Stomach (tissue), 4 donors: Measurements from ENCODE around the gene TIGD6.

ENCODE experiments used
- CTCF ChIP-seq, 7 experiments: fragments of 450-650 bp in 4 of 7; fragments of 200-600 bp in 3 of 7; sonication (generic) in 3 of 7; IDR thresholded peaks; one replicate each; pipeline ENCODE4 v1.5.1; 2016 to 2019; ENCODE audit warnings: antibody characterized with exemption in 7 of 7, control low read depth in 2 of 7, mild to moderate bottlenecking in 1 of 7
- EP300 ChIP-seq: sonication (generic); formaldehyde crosslinking; IDR thresholded peaks from one replicate; pipeline ENCODE4 v1.6.1; 2017; ENCODE audit warnings: antibody characterized with exemption
- POLR2A ChIP-seq, 4 donors: fragments of 450-650 bp; IDR thresholded peaks; one replicate each; pipeline ENCODE4 v1.6.1; 2016; ENCODE audit warnings: antibody characterized with exemption in 4 of 4, control low read depth in 2 of 4, mild to moderate bottlenecking in 1 of 4, moderate library complexity in 1 of 4
- POLR2AphosphoS5 ChIP-seq, 3 donors: sonication (generic); formaldehyde crosslinking; IDR thresholded peaks; one replicate each; pipeline ENCODE4 v1.6.1; 2016; ENCODE audit warnings: antibody characterized with exemption in 3 of 3

- TF ChIP-seq POLR2A (IDR thresholded peaks at IDR 0.05) (no peak), CTCF (IDR thresholded peaks at IDR 0.05) (no peak), EP300 (no peak), POLR2AphosphoS5 (IDR thresholded peaks at IDR 0.05) (no peak)
Observed at GRCh38 chr5:149962601-149963300, 37.7 kb downstream of the TIGD6 start.
